Type B pancreatic cell (in vitro differentiated cells): ENCODE measurements around the gene SLC16A4. TPM values are rescaled to one million over a fixed set of nuclear protein-coding genes. Genes with fewer than 3 reads are reported as not detected.

ENCODE experiments used
- DNase-seq: peaks from one replicate; pipeline ENCODE4 v3.0.0; 2021; ENCODE audit warnings: mixed read lengths; ENCODE audit not compliant: unreplicated experiment; ENCODE audit errors: extremely low spot score
- H3K27ac Mint-ChIP-seq: 2 replicates; pipeline ENCODE4 v1.8.0; 2021; ENCODE audit warnings: mild to moderate bottlenecking, mixed read lengths
- H3K27me3 Mint-ChIP-seq: 2 replicates; pipeline ENCODE4 v1.8.0; 2021; ENCODE audit warnings: mixed read lengths
- H3K36me3 Mint-ChIP-seq: 2 replicates; pipeline ENCODE4 v1.8.0; 2021; ENCODE audit warnings: mixed read lengths
- H3K4me1 Mint-ChIP-seq: one replicate; pipeline ENCODE4 v1.8.0; 2021; ENCODE audit warnings: mixed read lengths; ENCODE audit not compliant: unreplicated experiment
- H3K4me3 Mint-ChIP-seq: 2 replicates; pipeline ENCODE4 v1.8.0; 2021; ENCODE audit warnings: mild to moderate bottlenecking, mixed read lengths
- H3K9me3 Mint-ChIP-seq: 2 replicates; pipeline ENCODE4 v1.8.0; 2021; ENCODE audit warnings: mixed read lengths
- CTCF ChIP-seq: fragments of 200-600 bp; sonication (generic); conservative IDR thresholded peaks from 2 replicates; pipeline ENCODE4 v1.5.0; 2021; ENCODE audit warnings: antibody characterized with exemption, mild to moderate bottlenecking
- total RNA-seq: library from RNA; stranded (reverse); gene quantifications from 2 replicates; pipeline ENCODE4 v1.2.1, GENCODE V29; 2021; ENCODE audit warnings: low replicate concordance

The SLC16A4 gene
- total RNA-seq, 1 donor from 2014 or later = 2.0 TPM

- Mint-ChIP-seq H3K27ac (peak overlapping the region; percentile 72), H3K9me3 (no peaks in the 10 kb centered on the region), H3K4me1 (peaks cover 35% of the 10 kb centered on the region), H3K36me3 (peaks cover 12% of the 10 kb centered on the region), H3K4me3 (peak overlapping the region; percentile 61), H3K27me3 (no peaks in the 10 kb centered on the region)
- peak; percentile 17 for TF ChIP-seq CTCF
- no peak for DNase-seq
Observed at GRCh38 chr1:110390096-110390495, 730 bp downstream of the SLC16A4 start.

GRCh38 chr1:110387048-110387754, 3.6 kb downstream of the SLC16A4 start:
- no peak overlapping the region for H3K4me3 Mint-ChIP-seq
- H3K36me3 Mint-ChIP-seq = peaks cover 11% of the 10 kb centered on the region
- TF ChIP-seq CTCF = no peak
- peaks cover 30% of the 10 kb centered on the region for H3K4me1 Mint-ChIP-seq
- no peak overlapping the region for H3K27ac Mint-ChIP-seq
- DNase-seq = no peak
- H3K27me3 Mint-ChIP-seq = no peaks in the 10 kb centered on the region
- H3K9me3 Mint-ChIP-seq = no peaks in the 10 kb centered on the region

- Mint-ChIP-seq H3K27ac (no peak overlapping the region), H3K4me1 (peaks cover 20% of the 10 kb centered on the region), H3K9me3 (no peaks in the 10 kb centered on the region), H3K4me3 (no peak overlapping the region), H3K36me3 (peaks cover 15% of the 10 kb centered on the region), H3K27me3 (no peaks in the 10 kb centered on the region)
- no peak for TF ChIP-seq CTCF
- DNase-seq = no peak
Observed at GRCh38 chr1:110385369-110385768, 5.5 kb downstream of the SLC16A4 start.

- H3K4me1 Mint-ChIP-seq = peaks cover 15% of the 10 kb centered on the region
- no peak for DNase-seq
- TF ChIP-seq CTCF = no peak
- no peaks in the 10 kb centered on the region for H3K9me3 Mint-ChIP-seq
- peaks cover 20% of the 10 kb centered on the region for H3K36me3 Mint-ChIP-seq
- no peak overlapping the region for H3K4me3 Mint-ChIP-seq
- H3K27ac Mint-ChIP-seq = no peak overlapping the region
- no peaks in the 10 kb centered on the region for H3K27me3 Mint-ChIP-seq
Observed at GRCh38 chr1:110384581-110385321, 6.1 kb downstream of the SLC16A4 start.

- no peaks in the 10 kb centered on the region for H3K9me3 Mint-ChIP-seq
- no peak for DNase-seq
- peaks cover 15% of the 10 kb centered on the region for H3K4me1 Mint-ChIP-seq
- H3K4me3 Mint-ChIP-seq = peak overlapping the region; percentile 51
- TF ChIP-seq CTCF = no peak
- H3K27me3 Mint-ChIP-seq = no peaks in the 10 kb centered on the region
- H3K36me3 Mint-ChIP-seq = peaks cover 26% of the 10 kb centered on the region
- H3K27ac Mint-ChIP-seq = peak overlapping the region; percentile 86
Observed at GRCh38 chr1:110383251-110383990, 7.4 kb downstream of the SLC16A4 start.
